Naive B cell (primary cell): ENCODE measurements around the gene SLC1A7. TPM values are rescaled to one million over a fixed set of nuclear protein-coding genes. Genes with fewer than 3 reads are reported as not detected.
"Not testable (repeated sequence)": the region's sequence is repeated elsewhere in the genome, so short reads cannot be mapped to it uniquely, and the experiment has no call there.

ENCODE experiments used
- ATAC-seq, 2 donors: fragments of 150-1000 bp; cut with Tn5 transposase; 2 replicates each; pipeline ENCODE4 v1.10.0; 2021; ENCODE audit warnings: low read depth in 2 of 2, mild to moderate bottlenecking in 2 of 2, moderate library complexity in 2 of 2
- DNase-seq: peaks from one replicate; pipeline ENCODE4 v3.0.0; 2022
- H3K27ac Mint-ChIP-seq, 6 donors: one replicate each; pipeline ENCODE4 v1.8.0; 2020 to 2022; ENCODE audit warnings: mild to moderate bottlenecking in 6 of 6, mixed read lengths in 6 of 6, moderate library complexity in 5 of 6, inconsistent platforms in 2 of 6
- H3K27me3 Mint-ChIP-seq, 3 donors: one replicate each; pipeline ENCODE4 v1.8.0; 2021 to 2022; ENCODE audit warnings: mixed read lengths in 3 of 3, mild to moderate bottlenecking in 1 of 3
- H3K36me3 Mint-ChIP-seq, 2 donors: one replicate each; pipeline ENCODE4 v1.8.0; 2020 to 2022; ENCODE audit warnings: mixed read lengths in 2 of 2, inconsistent platforms in 1 of 2, mild to moderate bottlenecking in 1 of 2
- H3K4me1 Mint-ChIP-seq, 3 donors: one replicate each; pipeline ENCODE4 v1.8.0; 2020 to 2022; ENCODE audit warnings: mixed read lengths in 3 of 3, inconsistent platforms in 1 of 3, mild to moderate bottlenecking in 1 of 3, moderate library complexity in 1 of 3
- H3K4me3 Mint-ChIP-seq, 8 donors: one replicate each; pipeline ENCODE4 v1.8.0; 2020 to 2022; ENCODE audit warnings: mild to moderate bottlenecking in 8 of 8, mixed read lengths in 8 of 8, moderate library complexity in 8 of 8, inconsistent platforms in 2 of 8
- H3K9me3 Mint-ChIP-seq, 7 donors: one replicate each; pipeline ENCODE4 v1.8.0; 2020 to 2022; ENCODE audit warnings: mixed read lengths in 7 of 7, mild to moderate bottlenecking in 5 of 7, inconsistent platforms in 2 of 7, moderate library complexity in 1 of 7
- polyA plus RNA-seq, 6 donors: library from polyadenylated mRNA; unstranded; fragments of 300-500 nt; fragmentation: Illumina TruSeq; gene quantifications; one replicate each; pipeline ENCODE4 v1.2.3, GENCODE V29; 2021; ENCODE audit warnings: low read depth in 6 of 6

Gene SLC1A7
- not detected for polyA plus RNA-seq

DNA sequence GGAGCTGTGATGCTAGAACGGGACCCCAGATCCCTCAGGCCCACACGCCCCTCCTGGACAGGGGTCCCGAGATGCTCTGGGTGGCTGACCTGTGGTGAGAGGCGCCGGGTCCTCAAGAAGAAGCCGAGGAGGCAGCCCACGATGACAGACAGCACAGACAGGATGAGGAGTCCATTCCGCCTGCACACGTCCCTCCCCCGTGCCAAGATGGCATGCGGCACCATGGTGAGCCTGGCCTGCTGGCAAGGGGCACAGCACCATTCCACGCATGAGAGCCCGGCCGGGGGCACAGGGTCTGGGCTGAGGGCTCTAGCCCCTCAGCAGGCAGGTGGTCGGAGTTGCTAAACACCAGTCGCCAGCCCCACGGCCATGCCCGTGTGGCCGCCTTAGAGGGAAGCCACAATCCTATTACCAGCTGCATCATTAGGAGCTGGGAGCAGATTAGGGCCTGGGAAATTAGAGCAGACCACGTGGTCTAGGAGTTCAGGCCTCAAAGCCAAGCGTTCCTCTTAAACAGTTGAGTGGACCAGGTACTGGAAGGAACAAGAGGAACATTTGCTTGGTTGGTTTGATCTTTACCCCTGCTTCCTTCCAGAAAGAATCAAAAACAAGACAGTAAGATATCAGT lies at the start of gene SLC1A7:
Gene SLC1A7 (minus strand): TSS at position 413 of the 628 bp plus-strand sequence. CDS start 189 bp downstream, at position 224.
- peaks cover 0 to 19% (median 7%) of the 10 kb centered on the region in 3 donors for H3K27me3 Mint-ChIP-seq
- peak within 1 kb of the TSS in 1 of 6 donors; percentile 26 for H3K27ac Mint-ChIP-seq
- DNase-seq (no peak), ATAC-seq (no peak)
- peaks cover 7 to 13% (median 9%) of the 10 kb centered on the region in 7 donors for H3K9me3 Mint-ChIP-seq
- H3K4me1 Mint-ChIP-seq: no peaks in the 10 kb centered on the region
- H3K4me3 Mint-ChIP-seq: no peak within 1 kb of the TSS
- H3K36me3 Mint-ChIP-seq: peaks cover 9% of the 10 kb centered on the region in 2 donors

DNA sequence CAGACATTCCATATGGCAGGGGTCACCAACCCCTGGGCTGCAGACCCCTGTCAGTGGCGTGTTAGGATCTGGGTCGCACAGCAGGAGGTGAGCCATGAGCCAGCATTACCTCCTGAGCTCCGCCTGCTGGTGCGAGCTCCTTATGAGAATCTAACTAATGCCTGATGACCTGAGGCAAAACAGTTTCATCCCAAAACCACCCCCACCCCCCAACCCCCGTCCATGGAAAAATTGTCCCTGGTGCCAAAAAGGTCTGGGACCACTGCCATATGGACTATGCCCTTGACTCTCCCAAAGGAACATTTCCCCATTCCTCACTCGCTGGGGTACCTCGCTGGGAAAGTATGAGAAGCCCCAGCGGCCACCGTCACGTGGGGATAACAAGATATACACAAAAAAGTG lies 47.8 kb upstream of the SLC1A7 start:
- no peak for ATAC-seq
- Mint-ChIP-seq H3K4me3 (no peak overlapping the region), H3K9me3 (peaks cover 0 to 4% (median 0%) of the 10 kb centered on the region in 7 donors), H3K36me3 (no peaks in the 10 kb centered on the region), H3K27me3 (peaks cover 12 to 25% (median 19%) of the 10 kb centered on the region in 3 donors), H3K4me1 (no peaks in the 10 kb centered on the region), H3K27ac (no peak overlapping the region)
- no peak for DNase-seq

DNA sequence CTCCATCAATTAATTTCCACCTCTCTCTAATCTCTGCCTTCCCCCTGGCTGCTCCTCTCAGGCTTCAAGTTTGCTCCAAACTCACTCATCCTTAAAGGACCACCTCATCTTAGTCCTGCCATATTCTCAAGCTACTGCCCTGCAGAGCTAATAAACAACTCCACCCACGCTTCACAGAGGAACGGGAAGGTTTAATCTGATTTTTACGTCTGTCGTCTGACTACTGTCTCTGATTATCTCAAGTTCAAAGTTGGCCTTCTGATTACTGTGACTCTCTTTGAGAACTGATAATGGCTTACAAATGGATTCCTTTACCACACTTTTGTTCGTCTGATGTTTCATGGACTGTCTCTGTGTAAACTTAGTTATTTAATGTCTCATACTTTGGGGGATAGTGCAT lies 46.6 kb upstream of the SLC1A7 start:
- DNase-seq (no peak), ATAC-seq (no peak)
- H3K27me3 Mint-ChIP-seq: peaks cover 12 to 25% (median 19%) of the 10 kb centered on the region in 3 donors
- H3K9me3 Mint-ChIP-seq: peaks cover 0 to 4% (median 0%) of the 10 kb centered on the region in 7 donors
- H3K4me1 Mint-ChIP-seq: no peaks in the 10 kb centered on the region
- H3K4me3 Mint-ChIP-seq: no peak overlapping the region
- H3K27ac Mint-ChIP-seq: no peak overlapping the region
- no peaks in the 10 kb centered on the region for H3K36me3 Mint-ChIP-seq

DNA sequence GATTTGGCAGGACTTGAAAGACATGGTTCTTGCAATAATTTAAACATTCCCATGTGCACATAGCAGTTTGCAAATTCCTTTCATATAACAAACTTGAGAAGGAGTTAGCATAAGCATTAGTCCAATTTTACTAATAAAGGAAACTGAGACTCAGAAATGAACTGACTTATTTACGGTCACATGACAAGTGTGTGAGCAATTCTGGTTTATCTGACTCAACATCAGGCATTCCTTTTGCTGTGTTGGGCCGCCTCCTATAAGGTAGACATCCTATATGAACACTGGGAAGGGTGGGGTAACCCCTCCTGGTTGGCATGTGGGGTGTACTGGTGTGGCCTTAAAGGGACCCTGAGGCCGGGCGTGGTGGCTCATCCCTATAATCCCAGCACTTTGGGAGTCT lies 45.7 kb upstream of the SLC1A7 start:
- no peak for DNase-seq
- H3K4me3 Mint-ChIP-seq: no peak overlapping the region
- no peaks in the 10 kb centered on the region for H3K36me3 Mint-ChIP-seq
- H3K9me3 Mint-ChIP-seq: peaks cover 0 to 4% (median 0%) of the 10 kb centered on the region in 7 donors
- no peak overlapping the region for H3K27ac Mint-ChIP-seq
- no peak for ATAC-seq
- H3K27me3 Mint-ChIP-seq: peaks cover 12 to 25% (median 19%) of the 10 kb centered on the region in 3 donors
- H3K4me1 Mint-ChIP-seq: no peaks in the 10 kb centered on the region

DNA sequence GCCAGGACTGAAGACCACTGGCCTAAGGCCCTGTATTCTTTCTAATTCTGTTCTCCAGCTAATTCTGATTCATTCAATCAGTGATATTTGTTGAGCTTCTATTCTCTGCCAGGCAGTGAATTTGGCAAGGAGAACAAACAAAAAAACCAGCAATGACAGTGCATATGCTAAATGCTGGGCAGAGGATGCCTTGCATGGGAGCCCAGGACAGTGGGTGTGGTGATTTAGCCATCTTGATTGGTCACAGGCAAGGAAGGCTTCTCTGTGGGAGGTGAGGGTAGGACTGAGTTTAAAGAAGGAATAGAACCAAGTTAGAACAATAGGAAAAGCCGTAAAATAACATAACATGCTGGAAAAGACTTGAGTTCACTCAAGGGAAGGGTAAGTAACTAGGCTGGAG lies 45.0 kb upstream of the SLC1A7 start:
- Mint-ChIP-seq H3K4me3 (no peak overlapping the region), H3K27ac (no peak overlapping the region), H3K27me3 (peaks cover 12 to 25% (median 19%) of the 10 kb centered on the region in 3 donors), H3K36me3 (no peaks in the 10 kb centered on the region), H3K4me1 (no peaks in the 10 kb centered on the region), H3K9me3 (peaks cover 0 to 4% (median 0%) of the 10 kb centered on the region in 7 donors)
- no peak for DNase-seq
- no peak for ATAC-seq

DNA sequence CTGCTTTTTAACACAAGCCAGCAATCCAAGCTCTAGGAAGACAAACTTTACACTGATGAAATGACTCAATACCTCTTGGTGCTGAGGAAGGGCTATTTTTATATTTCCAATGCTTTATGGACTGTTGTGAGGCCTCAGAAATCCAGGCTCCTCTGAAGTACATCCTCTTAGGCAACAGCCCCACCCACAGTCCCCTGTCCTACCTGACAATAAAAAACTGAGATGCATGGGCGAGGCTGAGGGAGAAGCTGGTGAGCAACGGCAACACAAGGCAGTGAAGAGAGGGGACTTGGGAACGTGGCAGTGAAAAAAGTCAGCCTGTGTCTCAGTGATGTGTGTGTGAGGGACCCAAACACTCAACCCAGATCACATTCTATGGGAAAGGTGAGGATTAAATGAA lies 44.1 kb upstream of the SLC1A7 start:
- DNase-seq: no peak
- ATAC-seq: no peak
- Mint-ChIP-seq H3K27me3 (peaks cover 12 to 25% (median 19%) of the 10 kb centered on the region in 3 donors), H3K36me3 (no peaks in the 10 kb centered on the region), H3K4me3 (no peak overlapping the region), H3K4me1 (no peaks in the 10 kb centered on the region), H3K9me3 (no peaks in the 10 kb centered on the region), H3K27ac (no peak overlapping the region)

DNA sequence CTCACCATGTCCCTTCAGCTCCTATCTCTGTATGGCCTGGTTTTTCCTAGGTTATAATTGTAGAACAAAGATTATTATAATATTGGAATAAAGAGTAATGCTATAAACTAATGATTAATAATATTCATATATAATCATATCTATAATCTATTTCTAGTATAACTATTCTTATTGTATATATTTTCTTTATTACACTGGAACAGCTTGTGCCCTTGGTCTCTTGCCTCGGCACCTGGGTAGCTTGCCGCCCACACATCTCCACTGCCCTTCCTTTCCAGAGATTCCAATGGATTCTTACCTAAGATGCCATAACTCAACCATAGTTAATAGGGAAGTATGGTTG lies 43.5 kb upstream of the SLC1A7 start:
- H3K9me3 Mint-ChIP-seq, H3K4me3 Mint-ChIP-seq, ATAC-seq, DNase-seq, H3K4me1 Mint-ChIP-seq, H3K27ac Mint-ChIP-seq, H3K36me3 Mint-ChIP-seq: not testable (repeated sequence)
- H3K27me3 Mint-ChIP-seq: peaks cover 16 to 25% (median 21%) of the 10 kb centered on the region in 3 donors

DNA sequence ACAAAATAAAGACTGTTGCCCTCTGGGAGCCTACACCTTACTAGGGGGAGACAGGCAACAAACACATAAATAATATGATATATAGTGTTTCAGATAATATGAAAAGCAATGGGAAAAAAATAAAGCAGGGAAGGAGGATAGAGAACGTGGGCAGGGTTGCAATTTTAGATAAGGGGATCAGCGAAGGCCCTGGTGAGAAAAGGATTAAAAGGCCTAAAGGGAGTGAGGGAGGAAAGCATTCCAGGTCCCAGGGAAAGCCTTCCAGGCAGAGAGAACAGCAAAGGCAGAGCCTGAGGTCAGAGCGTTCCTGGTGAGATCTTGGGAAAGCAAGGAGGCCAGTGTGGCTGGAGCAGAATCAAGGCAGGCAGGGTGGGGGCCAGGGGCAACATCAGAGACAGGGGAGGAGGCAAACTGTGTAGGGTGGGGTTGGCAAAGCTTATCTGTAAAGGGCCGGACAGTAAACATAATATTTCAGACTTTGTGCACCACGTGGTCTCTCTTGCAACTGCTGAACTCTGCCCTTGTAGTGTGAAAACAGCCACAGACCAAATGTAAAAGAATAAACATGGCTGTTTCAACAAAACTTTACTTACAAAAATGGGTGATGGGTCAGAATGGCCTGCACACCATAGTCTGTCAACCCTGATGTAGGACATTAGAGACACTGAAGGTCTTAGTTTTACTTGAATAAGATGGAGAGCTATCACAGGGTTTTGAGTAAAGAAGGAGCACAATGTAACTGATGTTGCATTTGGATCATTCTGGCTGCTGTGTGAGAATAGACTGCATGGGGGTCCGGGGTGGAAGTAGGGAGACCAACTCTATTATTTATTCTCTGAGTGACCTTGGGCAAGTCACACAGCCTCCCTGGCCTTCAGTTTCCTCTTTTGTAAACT lies 40.9 kb upstream of the SLC1A7 start:
- Mint-ChIP-seq H3K9me3 (no peaks in the 10 kb centered on the region), H3K36me3 (no peaks in the 10 kb centered on the region), H3K4me1 (no peaks in the 10 kb centered on the region), H3K27me3 (peaks cover 18 to 37% (median 26%) of the 10 kb centered on the region in 3 donors), H3K27ac (no peak overlapping the region), H3K4me3 (no peak overlapping the region)
- DNase-seq (no peak), ATAC-seq (no peak)

DNA sequence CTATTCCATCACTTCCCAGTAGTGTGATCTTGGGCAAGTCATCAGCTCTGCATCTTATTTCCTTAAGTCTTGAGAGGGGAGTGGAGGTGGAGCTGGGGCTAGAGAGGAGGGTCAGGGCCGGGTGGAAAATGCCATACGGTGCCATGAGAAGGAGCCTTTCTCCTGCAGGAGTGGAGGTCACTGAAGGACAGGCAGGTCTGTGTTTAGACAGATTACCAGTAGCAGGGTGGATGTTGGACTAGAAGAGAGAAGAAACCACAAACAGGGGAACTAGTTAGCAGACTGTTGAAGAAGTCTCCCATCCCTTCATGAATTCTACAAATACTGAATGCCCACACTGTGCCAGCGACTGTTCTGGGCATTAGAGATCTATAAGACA lies 40.3 kb upstream of the SLC1A7 start:
- Mint-ChIP-seq H3K4me1 (no peaks in the 10 kb centered on the region), H3K9me3 (no peaks in the 10 kb centered on the region), H3K4me3 (no peak overlapping the region), H3K36me3 (no peaks in the 10 kb centered on the region), H3K27ac (no peak overlapping the region), H3K27me3 (peaks cover 18 to 37% (median 26%) of the 10 kb centered on the region in 3 donors)
- DNase-seq (no peak), ATAC-seq (no peak)

DNA sequence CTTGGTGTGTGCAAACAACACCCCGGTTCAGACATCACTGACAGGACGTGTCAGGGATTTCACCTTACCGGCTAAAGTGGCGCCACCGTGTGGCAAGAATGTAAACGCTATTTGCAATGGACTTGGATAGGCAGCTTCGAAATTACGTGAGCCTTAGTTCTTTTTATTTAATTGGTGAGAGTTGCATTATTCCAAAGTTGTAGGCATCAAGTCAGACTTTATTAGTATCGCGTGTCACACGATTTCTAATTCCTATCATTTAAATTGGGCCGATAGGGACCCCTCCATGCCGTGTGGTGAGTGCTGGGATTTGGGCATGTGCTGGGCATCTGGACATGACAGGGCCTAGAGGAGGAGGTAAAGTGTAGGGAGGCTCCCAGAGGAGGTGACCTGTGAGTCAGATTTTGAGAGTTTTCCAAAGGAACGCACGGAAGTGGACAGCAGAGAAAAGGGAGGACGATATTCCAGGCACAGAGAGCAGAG lies 39.7 kb upstream of the SLC1A7 start:
- DNase-seq (peak; percentile 60), ATAC-seq (peak; percentile 71 to 90)
- Mint-ChIP-seq H3K27ac (no peak overlapping the region), H3K4me3 (no peak overlapping the region), H3K9me3 (no peaks in the 10 kb centered on the region), H3K4me1 (no peaks in the 10 kb centered on the region), H3K36me3 (peaks cover 0 to 5% of the 10 kb centered on the region in 2 donors), H3K27me3 (peaks cover 18 to 37% (median 26%) of the 10 kb centered on the region in 3 donors)

DNA sequence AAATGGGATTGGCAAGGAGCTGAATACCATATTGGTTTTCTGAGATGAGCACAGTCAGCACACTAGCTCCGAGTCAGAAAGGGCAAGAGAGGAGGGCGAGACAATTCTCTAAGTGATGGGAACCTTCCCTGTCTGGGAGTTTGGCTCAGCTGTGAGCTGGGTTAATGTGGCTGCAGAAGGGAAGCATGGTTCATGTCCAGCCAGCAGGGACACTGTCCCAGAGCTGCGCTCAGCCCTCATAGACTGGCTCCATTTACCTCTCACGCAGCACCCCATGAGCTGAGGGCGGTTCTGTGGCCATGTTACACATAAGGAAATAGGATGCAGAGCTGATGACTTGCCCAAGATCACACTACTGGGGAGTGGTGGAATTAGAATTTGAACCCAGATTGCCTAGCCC lies 38.5 kb upstream of the SLC1A7 start:
- ATAC-seq (no peak), DNase-seq (no peak)
- H3K27me3 Mint-ChIP-seq: peaks cover 17 to 44% (median 31%) of the 10 kb centered on the region in 3 donors
- no peak overlapping the region for H3K4me3 Mint-ChIP-seq
- H3K4me1 Mint-ChIP-seq: no peaks in the 10 kb centered on the region
- no peaks in the 10 kb centered on the region for H3K9me3 Mint-ChIP-seq
- no peak overlapping the region for H3K27ac Mint-ChIP-seq
- peaks cover 0 to 5% of the 10 kb centered on the region in 2 donors for H3K36me3 Mint-ChIP-seq

DNA sequence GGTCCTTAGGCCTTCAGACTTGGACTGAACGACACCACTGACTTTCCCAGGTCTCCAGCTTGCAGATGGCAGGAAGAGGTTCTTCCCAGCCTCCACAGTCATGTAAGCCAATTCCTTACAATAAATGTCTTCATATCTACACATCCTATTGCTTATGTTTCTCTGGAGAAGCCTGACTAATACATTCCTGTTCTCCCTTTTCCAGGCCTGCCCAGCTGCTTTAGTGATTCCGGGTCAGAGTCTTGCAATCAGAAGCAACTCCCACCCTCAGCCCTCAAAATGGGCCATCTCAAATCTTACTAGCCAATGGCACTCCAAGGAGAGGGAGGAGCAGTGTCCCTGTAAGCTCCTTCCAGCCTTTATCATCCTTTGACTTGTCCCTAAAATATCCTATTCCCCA lies 37.8 kb upstream of the SLC1A7 start:
- H3K4me3 Mint-ChIP-seq: no peak overlapping the region
- ATAC-seq (no peak), DNase-seq (no peak)
- H3K27me3 Mint-ChIP-seq: peaks cover 20 to 48% (median 36%) of the 10 kb centered on the region in 3 donors
- peaks cover 0 to 5% of the 10 kb centered on the region in 2 donors for H3K36me3 Mint-ChIP-seq
- H3K27ac Mint-ChIP-seq: no peak overlapping the region
- H3K4me1 Mint-ChIP-seq: no peaks in the 10 kb centered on the region
- no peaks in the 10 kb centered on the region for H3K9me3 Mint-ChIP-seq

DNA sequence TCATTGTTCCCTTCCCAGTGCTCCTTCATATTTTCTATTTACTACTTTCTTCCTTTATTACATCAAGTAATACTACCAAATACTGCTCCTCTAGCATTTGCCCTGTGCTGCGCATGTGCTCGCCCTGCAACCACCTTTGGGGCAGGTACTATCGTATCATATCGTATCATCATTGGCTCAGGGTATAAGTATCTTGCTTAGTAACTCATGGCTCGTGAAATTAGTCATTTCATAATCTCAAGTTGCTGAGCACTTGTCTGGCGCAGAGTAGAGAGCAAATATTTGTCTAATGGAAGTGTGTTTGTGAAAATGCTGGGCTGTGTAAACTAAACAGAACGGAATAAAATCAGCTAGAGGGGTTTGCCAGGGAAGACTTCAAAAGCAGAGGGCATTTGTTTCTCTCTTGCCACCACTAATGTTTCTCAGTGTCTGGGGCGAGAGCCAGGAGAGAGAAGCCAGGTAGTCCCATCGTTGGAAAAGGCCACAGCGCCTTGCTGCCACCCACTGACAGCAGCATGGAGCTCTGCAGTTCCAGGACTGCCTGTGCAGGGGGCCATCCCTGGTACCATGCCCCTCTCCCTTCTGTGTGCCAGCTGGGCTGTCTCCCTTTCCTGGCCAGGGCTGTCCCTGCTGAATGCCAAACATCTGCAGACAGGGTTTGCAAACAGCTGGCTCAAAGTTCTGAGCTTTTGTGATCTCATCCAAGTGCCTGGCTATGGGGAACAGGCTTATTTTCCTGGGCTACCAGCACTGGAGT lies 34.2 kb upstream of the SLC1A7 start:
- Mint-ChIP-seq H3K36me3 (peaks cover 0 to 5% of the 10 kb centered on the region in 2 donors), H3K9me3 (no peaks in the 10 kb centered on the region), H3K4me1 (peaks cover 11 to 15% (median 13%) of the 10 kb centered on the region in 3 donors), H3K27me3 (peaks cover 26 to 48% (median 36%) of the 10 kb centered on the region in 3 donors), H3K4me3 (no peak overlapping the region), H3K27ac (peak overlapping the region in 1 of 6 donors; percentile 5)
- no peak for DNase-seq
- no peak for ATAC-seq
